ENCODE data around the gene C21orf58.
"Not testable (repeated sequence)": the region's sequence is repeated elsewhere in the genome, so short reads cannot be mapped to it uniquely, and the experiment has no call there.

Gene C21orf58

GRCh38 chr21:46324390-46325072, 861 bp upstream of the C21orf58 start:
- DNase-seq (ENCODE audit: low spot score), result peak; percentile 84

- no peak for DNase-seq (ENCODE audit: low spot score)
These were observed 402 bp downstream of the C21orf58 start for GRCh38 chr21:46323227-46323709.

- no peak for DNase-seq (ENCODE audit: low spot score)
These were observed 1.1 kb downstream of the C21orf58 start for GRCh38 chr21:46322351-46323226.

GRCh38 chr21:46320331-46320801, 3.3 kb downstream of the C21orf58 start:
- DNase-seq (ENCODE audit: low spot score), result no peak

- no peak for DNase-seq (ENCODE audit: low spot score)
These were observed 4.5 kb downstream of the C21orf58 start for GRCh38 chr21:46319186-46319585.

- no peak for DNase-seq (ENCODE audit: low spot score)
These were observed 5.2 kb downstream of the C21orf58 start for GRCh38 chr21:46318464-46318845.

GRCh38 chr21:46317710-46318463, 5.8 kb downstream of the C21orf58 start:
- no peak for DNase-seq (ENCODE audit: low spot score)

- no peak for DNase-seq (ENCODE audit: low spot score)
These were observed 6.9 kb downstream of the C21orf58 start for GRCh38 chr21:46316708-46317324.

GRCh38 chr21:46314441-46315020, 9.1 kb downstream of the C21orf58 start:
- DNase-seq (ENCODE audit: low spot score), result no peak

GRCh38 chr21:46312949-46313348, 10.7 kb downstream of the C21orf58 start:
- DNase-seq (ENCODE audit: low spot score), result no peak

GRCh38 chr21:46311568-46311967, 12.1 kb downstream of the C21orf58 start:
- no peak for DNase-seq (ENCODE audit: low spot score)

GRCh38 chr21:46310260-46310659, 13.4 kb downstream of the C21orf58 start:
- not testable (repeated sequence) for DNase-seq (ENCODE audit: low spot score)

GRCh38 chr21:46308431-46308830, 15.2 kb downstream of the C21orf58 start:
- DNase-seq (ENCODE audit: low spot score), result no peak

GRCh38 chr21:46307625-46308024, 16.0 kb downstream of the C21orf58 start:
- no peak for DNase-seq (ENCODE audit: low spot score)

- no peak for DNase-seq (ENCODE audit: low spot score)
These were observed 18.7 kb downstream of the C21orf58 start for GRCh38 chr21:46304955-46305354.

GRCh38 chr21:46304437-46304836, 19.2 kb downstream of the C21orf58 start:
- DNase-seq (ENCODE audit: low spot score), result no peak

GRCh38 chr21:46301759-46302158, 21.9 kb downstream of the C21orf58 start:
- DNase-seq (ENCODE audit: low spot score), result no peak

GRCh38 chr21:46299167-46299566, 24.5 kb downstream of the C21orf58 start:
- DNase-seq (ENCODE audit: low spot score), result no peak

- no peak for DNase-seq (ENCODE audit: low spot score)
These were observed 26.1 kb downstream of the C21orf58 start for GRCh38 chr21:46297338-46298271.

GRCh38 chr21:46295996-46296752, 27.5 kb downstream of the C21orf58 start:
- DNase-seq (ENCODE audit: low spot score), result peak; percentile 36

All from CD4-positive, alpha-beta T cell treated with Interleukin-2 at 100 ng/mL for 4 hours (primary cell).